ENCODE results near the gene SLC6A13. TPM values are rescaled to one million over a fixed set of nuclear protein-coding genes. Genes with fewer than 3 reads are reported as not detected.

The SLC6A13 gene
- total RNA-seq (2021), result not detected in 2 replicates
- long read RNA-seq, result 0 reads

DNA sequence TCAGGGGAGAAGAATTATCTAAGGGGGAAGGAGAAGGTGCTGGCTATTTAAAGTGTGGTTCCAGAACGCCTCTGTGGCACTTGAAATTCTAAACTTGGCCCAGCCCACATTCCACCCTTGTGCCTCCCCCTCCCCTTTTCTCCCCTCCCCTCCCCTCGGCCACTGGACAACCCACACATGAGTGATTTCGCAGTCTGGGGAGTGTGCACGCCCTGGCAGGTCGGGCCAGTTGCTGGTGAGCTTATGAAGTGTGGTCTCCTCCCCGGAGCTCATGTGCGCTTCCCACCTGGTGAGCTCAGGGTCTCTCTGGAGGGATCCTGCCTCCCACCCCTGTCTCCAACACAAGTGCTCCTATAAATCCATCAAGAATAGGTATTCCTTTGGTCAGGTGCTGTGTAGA is at the start of gene SLC6A13:
Gene SLC6A13 (minus strand): TSS at position 20 of the 400 bp plus-strand sequence. CDS start 2,784 bp downstream, outside the sequence.
- Histone ChIP-seq H3K18ac (ENCODE audit: insufficient read length, low read depth, low read length) (no peak within 1 kb of the TSS), H4K5ac (ENCODE audit: insufficient read length, low read depth, low read length) (no peak within 1 kb of the TSS), H4K91ac (ENCODE audit: insufficient read length, low read depth, low read length) (no peak within 1 kb of the TSS), H3K23me2 (ENCODE audit: insufficient read length, low read depth, low read length, poor library complexity, severe bottlenecking) (no peaks in the 10 kb centered on the region), H3K14ac (ENCODE audit: insufficient read depth, low read length) (no peak within 1 kb of the TSS), H3K27me3 (ENCODE audit: insufficient read depth, low read length) (no peaks in the 10 kb centered on the region), H4K20me1 (ENCODE audit: control insufficient read depth, insufficient read depth, insufficient read length) (no peaks in the 10 kb centered on the region), H2BK12ac (ENCODE audit: insufficient read length, low read depth, low read length) (no peak within 1 kb of the TSS), H3K79me1 (ENCODE audit: insufficient read depth, low read depth, low read length, poor library complexity, severe bottlenecking) (no peaks in the 10 kb centered on the region), H3K27ac (ENCODE audit: insufficient read length, low read depth, low read length) (no peak within 1 kb of the TSS), H2BK120ac (ENCODE audit: low read depth, low read length, poor library complexity, severe bottlenecking) (no peak within 1 kb of the TSS), H2BK20ac (ENCODE audit: low read depth, low read length, poor library complexity, severe bottlenecking) (no peak within 1 kb of the TSS), H4K8ac (replicated peaks; ENCODE audit: insufficient read length, low read depth, low read length) (no peak within 1 kb of the TSS), H3K56ac (ENCODE audit: insufficient read length, low read depth, low read length) (no peak within 1 kb of the TSS), H3K9ac (ENCODE audit: extremely low read depth, insufficient read length, low read length) (no peak within 1 kb of the TSS), H3K4ac (ENCODE audit: low read depth, low read length) (no peak within 1 kb of the TSS), H2BK5ac (ENCODE audit: insufficient read length, low read length) (no peak within 1 kb of the TSS), H2AFZ (ENCODE audit: low read length) (no peak within 1 kb of the TSS), H3K23ac (ENCODE audit: insufficient read length, low read depth, low read length) (no peak within 1 kb of the TSS), H3K4me1 (ENCODE audit: insufficient read depth, low read length) (no peaks in the 10 kb centered on the region), H3K4me2 (ENCODE audit: insufficient read depth, insufficient read length, low read length) (no peak within 1 kb of the TSS), H3K9me3 (ENCODE audit: control insufficient read depth, low read depth, low read length) (no peaks in the 10 kb centered on the region), H2AK5ac (ENCODE audit: insufficient read length, low read length) (no peak within 1 kb of the TSS), H2BK15ac (ENCODE audit: low read depth, low read length) (no peak within 1 kb of the TSS), H3T11ph (ENCODE audit: low read length) (no peak within 1 kb of the TSS), H3K79me2 (ENCODE audit: insufficient read depth, low read length) (no peaks in the 10 kb centered on the region)
- H3K36me3 Mint-ChIP-seq (ENCODE audit: insufficient read depth in 1 of 3, low read depth in 3 of 3), result no peaks in the 10 kb centered on the region
- H3K27me3 Mint-ChIP-seq (ENCODE audit: low read depth), result peaks cover 14% of the 10 kb centered on the region
- H3K4me3 Mint-ChIP-seq, result no peak within 1 kb of the TSS
- DNase-seq, result no peak
- H3K4me1 Mint-ChIP-seq, result peaks cover 4% of the 10 kb centered on the region in 2 experiments
- peaks cover 0 to 2% of the 10 kb centered on the region in 2 experiments; a peak in 1 of 5 replicates for H3K9me3 Mint-ChIP-seq
- TF ChIP-seq, protein P1, sequence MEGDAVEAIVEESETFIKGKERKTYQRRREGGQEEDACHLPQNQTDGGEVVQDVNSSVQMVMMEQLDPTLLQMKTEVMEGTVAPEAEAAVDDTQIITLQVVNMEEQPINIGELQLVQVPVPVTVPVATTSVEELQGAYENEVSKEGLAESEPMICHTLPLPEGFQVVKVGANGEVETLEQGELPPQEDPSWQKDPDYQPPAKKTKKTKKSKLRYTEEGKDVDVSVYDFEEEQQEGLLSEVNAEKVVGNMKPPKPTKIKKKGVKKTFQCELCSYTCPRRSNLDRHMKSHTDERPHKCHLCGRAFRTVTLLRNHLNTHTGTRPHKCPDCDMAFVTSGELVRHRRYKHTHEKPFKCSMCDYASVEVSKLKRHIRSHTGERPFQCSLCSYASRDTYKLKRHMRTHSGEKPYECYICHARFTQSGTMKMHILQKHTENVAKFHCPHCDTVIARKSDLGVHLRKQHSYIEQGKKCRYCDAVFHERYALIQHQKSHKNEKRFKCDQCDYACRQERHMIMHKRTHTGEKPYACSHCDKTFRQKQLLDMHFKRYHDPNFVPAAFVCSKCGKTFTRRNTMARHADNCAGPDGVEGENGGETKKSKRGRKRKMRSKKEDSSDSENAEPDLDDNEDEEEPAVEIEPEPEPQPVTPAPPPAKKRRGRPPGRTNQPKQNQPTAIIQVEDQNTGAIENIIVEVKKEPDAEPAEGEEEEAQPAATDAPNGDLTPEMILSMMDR (conservative IDR thresholded peaks at IDR 0.05), result no peak
- no CpG with 5 or more reads among the region's 7 CpGs for WGBS (ENCODE audit: extremely low coverage, insufficient read length, low lambda C conversion rate)
- no peak within 1 kb of the TSS for H3K27ac Mint-ChIP-seq

Data from H9 (cell line).